Prostate gland (tissue), 2 donors: ENCODE measurements around the gene RPS6KC1. TPM values are rescaled to one million over a fixed set of nuclear protein-coding genes. Genes with fewer than 3 reads are reported as not detected.

ENCODE experiments used
- DNase-seq: peaks from one replicate; pipeline ENCODE4 v3.0.0-alpha.2; 2019; ENCODE audit warnings: low spot score
- H3K27ac ChIP-seq, 2 donors: fragments of 200-600 bp; sonication (generic); 2 replicates each; pipeline ENCODE4 v1.5.1; 2017 to 2019
- H3K27me3 ChIP-seq: fragments of 200-600 bp; sonication (generic); replicated peaks from 2 replicates; pipeline ENCODE4 v1.5.1; 2019; ENCODE audit not compliant: insufficient read depth
- H3K36me3 ChIP-seq, 2 donors: fragments of 200-600 bp; sonication (generic); 1 replicate in 1 of 2; 2 replicates in 1 of 2; pipeline versions ENCODE4 v1.5.1 to v1.8.1; 2017 to 2019
- H3K4me1 ChIP-seq: fragments of 200-600 bp; sonication (generic); replicated peaks from 2 replicates; pipeline ENCODE4 v1.5.1; 2019
- H3K4me3 ChIP-seq, 2 donors: fragments of 200-600 bp; sonication (generic); 2 replicates each; pipeline ENCODE4 v1.5.1; 2017 to 2019
- H3K9me3 ChIP-seq: fragments of 200-600 bp; sonication (generic); 2 replicates; pipeline ENCODE4 v1.5.1; 2017
- POLR2A ChIP-seq: fragments of 450-650 bp; IDR thresholded peaks from one replicate; pipeline ENCODE4 v1.6.1; 2016; ENCODE audit warnings: antibody characterized with exemption, mild to moderate bottlenecking
- POLR2AphosphoS5 ChIP-seq: sonication (generic); formaldehyde crosslinking; IDR thresholded peaks from one replicate; pipeline ENCODE4 v1.6.1; 2017; ENCODE audit warnings: antibody characterized with exemption
- WGBS: methylation state at CpG from one replicate; pipeline ENCODE4 v1.1.5; 2018; 5-methylcytosine and 5-hydroxymethylcytosine counted together
- intact Hi-C: fragments of 100-400 bp; cut with DNase I; formaldehyde crosslinking; loops from one replicate; pipeline ENCODE4 v1.14.2; 2022
- total RNA-seq, 2 donors: library from RNA; depleted of rRNA; stranded (reverse); fragments of >200 nt; gene quantifications; one replicate each; pipeline ENCODE4 v1.1.0, GENCODE V29; 2016
- TF ChIP-seq, protein P1 (sequence below), 4 experiments: fragments of 200-600 bp in 2 of 4; fragments of 450-650 bp in 2 of 4; sonication (generic) in 2 of 4; IDR thresholded peaks; 1 replicate in 3 of 4; 2 replicates in 1 of 4; pipeline ENCODE4 v1.5.1; 2016 to 2019; ENCODE audit warnings: antibody characterized with exemption in 4 of 4, mild to moderate bottlenecking in 2 of 4, moderate library complexity in 2 of 4

The RPS6KC1 gene, protein sequence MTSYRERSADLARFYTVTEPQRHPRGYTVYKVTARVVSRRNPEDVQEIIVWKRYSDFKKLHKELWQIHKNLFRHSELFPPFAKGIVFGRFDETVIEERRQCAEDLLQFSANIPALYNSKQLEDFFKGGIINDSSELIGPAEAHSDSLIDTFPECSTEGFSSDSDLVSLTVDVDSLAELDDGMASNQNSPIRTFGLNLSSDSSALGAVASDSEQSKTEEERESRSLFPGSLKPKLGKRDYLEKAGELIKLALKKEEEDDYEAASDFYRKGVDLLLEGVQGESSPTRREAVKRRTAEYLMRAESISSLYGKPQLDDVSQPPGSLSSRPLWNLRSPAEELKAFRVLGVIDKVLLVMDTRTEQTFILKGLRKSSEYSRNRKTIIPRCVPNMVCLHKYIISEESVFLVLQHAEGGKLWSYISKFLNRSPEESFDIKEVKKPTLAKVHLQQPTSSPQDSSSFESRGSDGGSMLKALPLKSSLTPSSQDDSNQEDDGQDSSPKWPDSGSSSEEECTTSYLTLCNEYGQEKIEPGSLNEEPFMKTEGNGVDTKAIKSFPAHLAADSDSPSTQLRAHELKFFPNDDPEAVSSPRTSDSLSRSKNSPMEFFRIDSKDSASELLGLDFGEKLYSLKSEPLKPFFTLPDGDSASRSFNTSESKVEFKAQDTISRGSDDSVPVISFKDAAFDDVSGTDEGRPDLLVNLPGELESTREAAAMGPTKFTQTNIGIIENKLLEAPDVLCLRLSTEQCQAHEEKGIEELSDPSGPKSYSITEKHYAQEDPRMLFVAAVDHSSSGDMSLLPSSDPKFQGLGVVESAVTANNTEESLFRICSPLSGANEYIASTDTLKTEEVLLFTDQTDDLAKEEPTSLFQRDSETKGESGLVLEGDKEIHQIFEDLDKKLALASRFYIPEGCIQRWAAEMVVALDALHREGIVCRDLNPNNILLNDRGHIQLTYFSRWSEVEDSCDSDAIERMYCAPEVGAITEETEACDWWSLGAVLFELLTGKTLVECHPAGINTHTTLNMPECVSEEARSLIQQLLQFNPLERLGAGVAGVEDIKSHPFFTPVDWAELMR
- 10 to 100 TPM; 32.6 to 35.3 TPM for total RNA-seq

DNA sequence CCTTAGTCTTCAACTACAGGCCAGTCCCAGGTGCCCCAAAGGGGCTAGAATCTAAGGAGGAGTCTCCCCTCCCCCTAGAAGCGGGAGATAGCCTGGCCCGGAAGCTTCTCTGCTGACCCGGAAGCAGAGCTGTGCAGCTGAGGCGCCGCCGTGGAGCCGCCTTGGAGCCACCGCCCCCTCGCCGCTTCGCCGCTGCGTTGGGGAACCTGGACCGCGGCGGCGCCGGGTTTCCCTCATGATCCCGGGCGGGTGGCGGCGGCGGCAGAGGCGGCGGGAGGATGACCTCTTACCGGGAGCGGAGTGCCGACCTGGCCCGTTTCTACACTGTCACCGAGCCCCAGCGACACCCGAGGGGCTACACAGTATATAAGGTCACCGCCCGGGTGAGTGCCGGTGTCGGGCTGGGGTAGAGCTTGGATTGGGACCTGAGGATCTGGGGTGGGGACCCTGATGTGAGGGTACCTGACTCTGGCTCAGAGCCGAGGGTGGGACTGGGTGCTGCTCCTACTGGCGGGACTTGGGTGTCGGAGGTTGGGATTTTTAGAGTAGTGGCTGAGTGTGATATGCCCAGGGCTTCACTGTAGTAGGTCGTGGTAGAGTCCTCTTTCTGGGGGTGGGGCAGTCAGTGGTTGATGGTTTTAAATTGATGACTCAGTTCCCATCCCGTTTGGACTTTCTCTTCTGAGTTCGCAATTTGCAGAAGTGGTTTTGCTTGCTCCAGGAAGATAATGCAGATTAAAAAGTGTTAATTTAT lies at the start of gene RPS6KC1:
Gene RPS6KC1, plus strand, starts transcription at position 115 of the 754 bp plus-strand sequence. Its CDS starts 164 bp downstream, at position 279.
- no peaks in the 10 kb centered on the region for H3K27me3 ChIP-seq
- peak; percentile 73 for DNase-seq
- WGBS: 0% methylated on average over 41 of the region's 42 CpGs
- no peaks in the 10 kb centered on the region for H3K9me3 ChIP-seq
- H3K4me3 ChIP-seq: peak within 1 kb of the TSS; percentile 75 to 83
- TF ChIP-seq, protein P1, sequence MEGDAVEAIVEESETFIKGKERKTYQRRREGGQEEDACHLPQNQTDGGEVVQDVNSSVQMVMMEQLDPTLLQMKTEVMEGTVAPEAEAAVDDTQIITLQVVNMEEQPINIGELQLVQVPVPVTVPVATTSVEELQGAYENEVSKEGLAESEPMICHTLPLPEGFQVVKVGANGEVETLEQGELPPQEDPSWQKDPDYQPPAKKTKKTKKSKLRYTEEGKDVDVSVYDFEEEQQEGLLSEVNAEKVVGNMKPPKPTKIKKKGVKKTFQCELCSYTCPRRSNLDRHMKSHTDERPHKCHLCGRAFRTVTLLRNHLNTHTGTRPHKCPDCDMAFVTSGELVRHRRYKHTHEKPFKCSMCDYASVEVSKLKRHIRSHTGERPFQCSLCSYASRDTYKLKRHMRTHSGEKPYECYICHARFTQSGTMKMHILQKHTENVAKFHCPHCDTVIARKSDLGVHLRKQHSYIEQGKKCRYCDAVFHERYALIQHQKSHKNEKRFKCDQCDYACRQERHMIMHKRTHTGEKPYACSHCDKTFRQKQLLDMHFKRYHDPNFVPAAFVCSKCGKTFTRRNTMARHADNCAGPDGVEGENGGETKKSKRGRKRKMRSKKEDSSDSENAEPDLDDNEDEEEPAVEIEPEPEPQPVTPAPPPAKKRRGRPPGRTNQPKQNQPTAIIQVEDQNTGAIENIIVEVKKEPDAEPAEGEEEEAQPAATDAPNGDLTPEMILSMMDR (IDR thresholded peaks at IDR 0.05): peak in 2 of 4 experiments; percentile 10 to 13
- TF ChIP-seq POLR2AphosphoS5 (peak; percentile 68), POLR2A (no peak)
- H3K36me3 ChIP-seq: no peaks in the 10 kb centered on the region
- H3K27ac ChIP-seq: peak within 1 kb of the TSS; percentile 70
- H3K4me1 ChIP-seq: no peaks in the 10 kb centered on the region
- intact Hi-C loops: no loop called here

DNA sequence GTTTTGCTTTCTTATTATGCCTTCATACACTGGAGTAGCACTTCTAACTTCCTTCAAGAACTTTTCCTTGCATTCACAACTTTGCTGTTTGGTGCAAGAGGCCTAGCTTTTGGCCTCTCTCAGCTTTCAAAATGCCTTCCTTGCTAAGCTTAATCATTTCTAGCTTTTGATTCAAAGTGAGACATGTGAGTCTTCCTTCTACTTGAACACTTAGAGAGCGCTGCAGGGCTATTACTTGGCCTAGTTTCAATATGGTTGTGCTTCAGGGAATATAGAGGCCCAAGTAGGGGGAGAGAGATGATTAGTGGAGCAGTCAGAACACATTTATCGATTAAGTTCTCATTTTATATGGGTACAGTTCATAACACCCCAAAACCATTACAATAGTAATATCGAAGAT lies 47.8 kb upstream of the RPS6KC1 start:
- H3K4me1 ChIP-seq: no peaks in the 10 kb centered on the region
- intact Hi-C loops: no loop called here
- no peaks in the 10 kb centered on the region for H3K9me3 ChIP-seq
- no peaks in the 10 kb centered on the region for H3K36me3 ChIP-seq
- H3K27ac ChIP-seq: no peak overlapping the region
- no peak overlapping the region for H3K4me3 ChIP-seq
- TF ChIP-seq POLR2AphosphoS5 (no peak), POLR2A (no peak)
- TF ChIP-seq, protein P1 (IDR thresholded peaks at IDR 0.05): no peak
- no peak for DNase-seq
- 97% methylated on average over 3 of the region's 3 CpGs for WGBS
- no peaks in the 10 kb centered on the region for H3K27me3 ChIP-seq

DNA sequence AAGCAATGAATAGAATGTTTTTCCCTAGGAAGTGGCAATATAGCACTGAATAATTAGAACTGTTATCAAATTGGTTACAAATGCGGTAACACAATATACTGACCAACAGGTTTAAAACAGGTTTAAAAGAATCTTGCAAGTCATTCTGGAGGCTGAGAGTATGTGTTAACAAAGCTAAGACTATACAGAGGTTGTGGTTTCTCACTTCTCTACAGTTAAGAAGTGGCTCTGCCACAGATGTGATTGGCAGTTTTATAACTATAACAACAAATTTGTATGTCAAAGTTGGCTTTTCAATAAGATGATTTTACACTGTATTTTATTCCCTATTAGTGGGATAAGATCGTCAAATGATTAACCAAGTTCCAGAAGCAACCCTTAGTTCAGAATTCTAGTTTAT lies 42.5 kb upstream of the RPS6KC1 start:
- Histone ChIP-seq H3K4me1 (no peaks in the 10 kb centered on the region), H3K27ac (no peak overlapping the region), H3K36me3 (no peaks in the 10 kb centered on the region), H3K9me3 (no peaks in the 10 kb centered on the region), H3K4me3 (no peak overlapping the region), H3K27me3 (no peaks in the 10 kb centered on the region)
- intact Hi-C loops: no loop called here
- WGBS: 75% methylated on average over 2 of the region's 2 CpGs
- DNase-seq: no peak
- TF ChIP-seq, protein P1 (IDR thresholded peaks at IDR 0.05): no peak
- TF ChIP-seq POLR2A (no peak), POLR2AphosphoS5 (no peak)

DNA sequence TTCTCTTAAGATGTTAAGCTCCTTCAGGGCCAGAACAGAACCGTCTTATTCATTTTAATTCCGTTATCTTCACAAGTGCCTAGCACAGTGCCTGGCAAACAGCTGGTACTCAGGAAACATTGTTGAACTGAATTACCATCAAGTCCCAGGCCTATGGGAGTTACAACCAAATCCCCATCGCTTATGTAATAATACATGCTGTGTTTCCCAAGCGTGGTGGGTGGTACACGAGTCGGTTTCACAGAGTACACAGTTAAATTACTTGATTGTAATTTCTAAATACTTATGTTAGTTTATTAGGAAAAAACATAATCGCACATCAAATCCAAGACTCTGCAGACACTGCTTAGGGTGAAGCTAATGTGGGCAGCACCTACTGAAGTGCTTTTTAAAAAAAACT lies 36.4 kb upstream of the RPS6KC1 start:
- Histone ChIP-seq H3K27me3 (no peaks in the 10 kb centered on the region), H3K27ac (peak overlapping the region; percentile 91 to 93), H3K4me1 (no peaks in the 10 kb centered on the region), H3K36me3 (no peaks in the 10 kb centered on the region), H3K4me3 (peak overlapping the region; percentile 74 to 76), H3K9me3 (no peaks in the 10 kb centered on the region)
- DNase-seq: no peak
- WGBS: 14% methylated on average over 7 of the region's 7 CpGs
- TF ChIP-seq POLR2A (no peak), POLR2AphosphoS5 (no peak)
- TF ChIP-seq, protein P1 (IDR thresholded peaks at IDR 0.05): no peak
- intact Hi-C loops: no loop called here
